MCF 10A (cell line): ENCODE data around the gene CYTH1. TPM values are rescaled to one million over a fixed set of nuclear protein-coding genes. Genes with fewer than 3 reads are reported as not detected.
A peak's percentile ranks its signal among the peaks of the same experiment; 100 is the strongest.

ENCODE experiments used
- BruUV-seq: library from RNA; stranded (reverse); fragments of 400-500 nt; replicated peaks from 2 replicates; lab custom pipeline; 2021; lab: Mats Ljungman, UMichigan
- CTCF ChIA-PET: fragments of 300-600 bp; sonication (Branson Sonifier 250); formaldehyde crosslinking; extraction: SDS; loops from one replicate; lab custom pipeline; 2021; ENCODE audit warnings: antibody characterized with exemption, inconsistent platforms; lab: Yijun Ruan, JAX
- POLR2A ChIA-PET: fragments of 300-600, 350-650 bp; sonication (Branson Sonifier 250); formaldehyde crosslinking; extraction: SDS; loops from one replicate; lab custom pipeline; 2020; ENCODE audit warnings: antibody characterized with exemption, inconsistent platforms; lab: Yijun Ruan, JAX
- DNase-seq: peaks from one replicate; pipeline ENCODE4 v3.0.0-alpha.2; 2018; ENCODE audit not compliant: unreplicated experiment
- H3K27ac Mint-ChIP-seq: one replicate; pipeline ENCODE4 v1.8.0; 2022; ENCODE audit warnings: mild to moderate bottlenecking, low read depth, mixed read lengths; ENCODE audit not compliant: unreplicated experiment
- H3K27me3 Mint-ChIP-seq: one replicate; pipeline ENCODE4 v1.8.0; 2022; ENCODE audit warnings: mixed read lengths; ENCODE audit not compliant: insufficient read depth, unreplicated experiment
- H3K36me3 Mint-ChIP-seq: one replicate; pipeline ENCODE4 v1.8.0; 2022; ENCODE audit warnings: mild to moderate bottlenecking, moderate library complexity, mixed read lengths; ENCODE audit not compliant: insufficient read depth, unreplicated experiment
- H3K4me1 Mint-ChIP-seq: one replicate; pipeline ENCODE4 v1.8.0; 2022; ENCODE audit warnings: mixed read lengths; ENCODE audit not compliant: insufficient read depth, unreplicated experiment
- H3K4me3 Mint-ChIP-seq: one replicate; pipeline ENCODE4 v1.8.0; 2022; ENCODE audit warnings: mild to moderate bottlenecking, moderate library complexity, mixed read lengths; ENCODE audit not compliant: unreplicated experiment
- H3K9me3 Mint-ChIP-seq: one replicate; pipeline ENCODE4 v1.8.0; 2022; ENCODE audit warnings: mixed read lengths; ENCODE audit not compliant: unreplicated experiment
- intact Hi-C: fragments of 100-400 bp; cut with micrococcal nuclease; formaldehyde crosslinking; loops from 2 replicates; pipeline ENCODE4 v1.14.1; 2022
- total RNA-seq: library from RNA; stranded (reverse); gene quantifications from 2 replicates; pipeline ENCODE4 v1.2.3, GENCODE V29; 2022
- TF ChIP-seq, protein P1 (sequence below): fragments of 200-600 bp; IDR thresholded peaks from one replicate; pipeline ENCODE4 v1.8.0; 2022; ENCODE audit warnings: antibody characterized with exemption, mild to moderate bottlenecking; ENCODE audit not compliant: unreplicated experiment

CYTH1 gene
- total RNA-seq, 1 experiment from 2014 or later, result 38.5 TPM

DNA sequence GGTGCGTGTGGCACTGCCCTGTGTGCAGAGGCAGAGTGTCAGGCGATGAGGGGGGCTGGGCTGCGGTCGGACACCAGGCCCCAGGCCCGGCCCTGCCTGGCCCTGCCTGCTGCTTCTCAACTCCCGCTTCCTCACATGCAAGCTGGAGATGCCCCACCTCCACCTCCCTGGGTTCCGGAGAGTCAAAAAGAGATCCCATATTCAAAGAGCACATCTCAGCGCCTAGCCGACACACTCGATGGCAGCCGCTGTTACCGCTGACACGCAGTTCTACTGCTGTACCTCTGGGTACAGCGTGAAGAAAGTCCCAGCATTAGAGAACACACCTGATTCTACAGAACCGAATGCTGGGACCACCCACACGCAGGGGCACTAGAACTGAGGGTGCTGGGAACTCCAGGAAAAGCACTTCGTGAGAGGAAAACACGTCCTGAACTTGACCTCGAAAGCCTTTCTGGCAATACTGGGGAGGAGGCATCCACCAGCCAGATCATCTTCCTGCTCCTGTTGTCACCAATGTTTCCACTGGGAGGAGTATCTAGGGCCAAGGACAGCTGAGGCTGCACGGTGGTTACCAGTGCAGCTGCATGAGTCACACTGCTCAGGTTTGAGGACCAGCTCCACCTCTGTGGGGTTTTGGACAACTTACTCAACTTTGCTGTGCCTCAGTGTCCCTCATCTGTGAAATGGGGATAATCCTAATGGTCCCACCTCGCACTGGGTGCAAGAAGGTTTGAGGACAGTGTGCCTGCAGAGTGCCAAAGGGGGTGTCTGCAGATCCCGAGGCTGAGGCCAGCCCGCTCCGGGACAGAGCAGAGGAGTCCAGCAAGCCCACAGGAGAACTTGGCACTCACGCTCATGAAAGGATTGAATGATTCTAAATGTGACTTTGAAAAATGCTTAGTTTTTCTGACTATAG lies 104.5 kb downstream of the CYTH1 start:
- DNase-seq, result peak; percentile 23
- Mint-ChIP-seq H3K27ac (no peak overlapping the region), H3K4me3 (no peak overlapping the region), H3K9me3 (no peaks in the 10 kb centered on the region), H3K4me1 (peaks cover 46% of the 10 kb centered on the region), H3K27me3 (no peaks in the 10 kb centered on the region), H3K36me3 (peaks cover 55% of the 10 kb centered on the region)
- ChIA-PET CTCF (no interaction called here), POLR2A (interaction anchor here (0.9 kb wide), 1 partner anchor 39 kb away, joined by 3 read pairs; no protein-coding TSS in a partner anchor)
- intact Hi-C loops, result no loop called here
- TF ChIP-seq, protein P1, sequence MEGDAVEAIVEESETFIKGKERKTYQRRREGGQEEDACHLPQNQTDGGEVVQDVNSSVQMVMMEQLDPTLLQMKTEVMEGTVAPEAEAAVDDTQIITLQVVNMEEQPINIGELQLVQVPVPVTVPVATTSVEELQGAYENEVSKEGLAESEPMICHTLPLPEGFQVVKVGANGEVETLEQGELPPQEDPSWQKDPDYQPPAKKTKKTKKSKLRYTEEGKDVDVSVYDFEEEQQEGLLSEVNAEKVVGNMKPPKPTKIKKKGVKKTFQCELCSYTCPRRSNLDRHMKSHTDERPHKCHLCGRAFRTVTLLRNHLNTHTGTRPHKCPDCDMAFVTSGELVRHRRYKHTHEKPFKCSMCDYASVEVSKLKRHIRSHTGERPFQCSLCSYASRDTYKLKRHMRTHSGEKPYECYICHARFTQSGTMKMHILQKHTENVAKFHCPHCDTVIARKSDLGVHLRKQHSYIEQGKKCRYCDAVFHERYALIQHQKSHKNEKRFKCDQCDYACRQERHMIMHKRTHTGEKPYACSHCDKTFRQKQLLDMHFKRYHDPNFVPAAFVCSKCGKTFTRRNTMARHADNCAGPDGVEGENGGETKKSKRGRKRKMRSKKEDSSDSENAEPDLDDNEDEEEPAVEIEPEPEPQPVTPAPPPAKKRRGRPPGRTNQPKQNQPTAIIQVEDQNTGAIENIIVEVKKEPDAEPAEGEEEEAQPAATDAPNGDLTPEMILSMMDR, result no peak
- BruUV-seq, result no TSS peak

DNA sequence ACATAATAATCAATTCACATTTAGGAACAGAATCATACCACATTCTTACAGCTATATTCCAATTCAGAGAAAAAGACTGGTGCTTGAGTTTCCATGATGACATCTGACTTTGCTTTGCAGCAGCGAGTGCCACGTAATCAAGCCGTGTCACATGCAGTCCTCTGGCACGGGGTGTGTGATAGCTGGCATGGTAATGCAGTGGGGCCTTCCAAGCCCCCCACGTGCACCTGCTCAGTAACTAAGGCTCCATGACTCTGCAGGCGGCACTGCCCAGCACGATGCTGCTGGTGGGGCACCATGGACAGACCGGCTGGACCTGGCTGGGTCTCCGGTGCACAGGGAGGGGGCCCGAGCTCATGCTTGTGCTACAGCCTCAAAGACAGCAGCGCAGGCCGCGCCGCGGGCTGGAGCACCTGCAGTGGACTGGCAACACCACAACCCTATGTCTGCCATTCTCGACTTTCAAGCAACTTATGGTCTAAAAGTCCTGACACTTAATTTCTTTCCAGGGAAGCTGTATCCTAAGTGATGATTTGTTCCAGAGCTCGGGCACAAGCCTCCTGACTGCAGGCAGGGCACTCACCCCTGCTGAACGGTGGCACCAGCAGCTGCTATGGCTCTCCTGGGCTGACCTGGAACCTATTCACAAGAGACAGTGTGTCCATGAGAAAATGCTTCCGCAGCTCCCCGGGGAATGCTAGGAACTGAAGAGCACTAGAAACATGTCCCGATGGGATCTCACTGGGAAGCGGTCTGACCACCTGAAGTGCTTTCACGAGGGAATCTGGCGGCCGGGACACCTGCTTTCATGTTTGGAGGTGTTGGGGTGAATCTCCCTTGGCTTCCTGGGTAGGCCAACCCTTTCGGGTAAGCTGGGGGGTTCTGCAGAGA lies 105.4 kb downstream of the CYTH1 start:
- Mint-ChIP-seq H3K4me3 (no peak overlapping the region), H3K27me3 (no peaks in the 10 kb centered on the region), H3K27ac (peak overlapping the region; percentile 27), H3K4me1 (peaks cover 46% of the 10 kb centered on the region), H3K36me3 (peaks cover 56% of the 10 kb centered on the region), H3K9me3 (no peaks in the 10 kb centered on the region)
- BruUV-seq, result no TSS peak
- POLR2A ChIA-PET, result interaction anchor here (0.9 kb wide), 1 partner anchor 40 kb away, joined by 3 read pairs; no protein-coding TSS in a partner anchor
- intact Hi-C loops, result no loop called here
- DNase-seq, result no peak
- TF ChIP-seq, protein P1, result no peak
- CTCF ChIA-PET, result interaction anchor here (0.6 kb wide), 1 partner anchor 31 kb away, joined by 4 read pairs; no protein-coding TSS in a partner anchor

DNA sequence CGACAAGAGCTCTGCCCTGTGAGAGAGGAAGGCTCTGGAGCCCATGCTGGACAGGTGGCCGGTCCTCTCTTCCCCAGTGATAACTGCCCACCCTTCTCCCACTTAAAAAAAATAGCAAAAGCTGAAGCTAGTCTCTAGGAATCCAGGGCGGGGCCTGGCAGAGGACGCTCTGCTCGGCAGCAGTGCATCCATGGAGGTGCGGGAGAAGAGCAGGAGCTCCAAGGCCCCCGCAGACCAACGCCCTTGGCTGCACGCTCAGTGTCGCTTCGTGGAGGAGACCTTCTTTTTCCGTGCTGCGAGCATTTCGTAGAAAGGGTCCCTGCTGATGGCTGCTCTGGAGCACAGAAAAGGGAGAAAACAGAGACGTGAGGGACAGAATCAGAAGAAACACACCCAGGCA lies 106.2 kb downstream of the CYTH1 start:
- BruUV-seq, result no TSS peak
- TF ChIP-seq, protein P1, result no peak
- H3K4me3 Mint-ChIP-seq, result no peak overlapping the region
- ChIA-PET CTCF (interaction anchor here (0.6 to 1.9 kb wide), 3 partner anchors 20 to 33 kb away, joined by 3 to 6 read pairs (median 4); no protein-coding TSS in a partner anchor), POLR2A (no interaction called here)
- no peaks in the 10 kb centered on the region for H3K9me3 Mint-ChIP-seq
- peak overlapping the region; percentile 27 for H3K27ac Mint-ChIP-seq
- intact Hi-C loops, result no loop called here
- DNase-seq, result no peak
- peaks cover 49% of the 10 kb centered on the region for H3K36me3 Mint-ChIP-seq
- H3K27me3 Mint-ChIP-seq, result no peaks in the 10 kb centered on the region
- H3K4me1 Mint-ChIP-seq, result peaks cover 37% of the 10 kb centered on the region
